Measurements from ENCODE around the gene KAT2A.
A peak's percentile ranks its signal among the peaks of the same experiment; 100 is the strongest.

Gene KAT2A

DNA sequence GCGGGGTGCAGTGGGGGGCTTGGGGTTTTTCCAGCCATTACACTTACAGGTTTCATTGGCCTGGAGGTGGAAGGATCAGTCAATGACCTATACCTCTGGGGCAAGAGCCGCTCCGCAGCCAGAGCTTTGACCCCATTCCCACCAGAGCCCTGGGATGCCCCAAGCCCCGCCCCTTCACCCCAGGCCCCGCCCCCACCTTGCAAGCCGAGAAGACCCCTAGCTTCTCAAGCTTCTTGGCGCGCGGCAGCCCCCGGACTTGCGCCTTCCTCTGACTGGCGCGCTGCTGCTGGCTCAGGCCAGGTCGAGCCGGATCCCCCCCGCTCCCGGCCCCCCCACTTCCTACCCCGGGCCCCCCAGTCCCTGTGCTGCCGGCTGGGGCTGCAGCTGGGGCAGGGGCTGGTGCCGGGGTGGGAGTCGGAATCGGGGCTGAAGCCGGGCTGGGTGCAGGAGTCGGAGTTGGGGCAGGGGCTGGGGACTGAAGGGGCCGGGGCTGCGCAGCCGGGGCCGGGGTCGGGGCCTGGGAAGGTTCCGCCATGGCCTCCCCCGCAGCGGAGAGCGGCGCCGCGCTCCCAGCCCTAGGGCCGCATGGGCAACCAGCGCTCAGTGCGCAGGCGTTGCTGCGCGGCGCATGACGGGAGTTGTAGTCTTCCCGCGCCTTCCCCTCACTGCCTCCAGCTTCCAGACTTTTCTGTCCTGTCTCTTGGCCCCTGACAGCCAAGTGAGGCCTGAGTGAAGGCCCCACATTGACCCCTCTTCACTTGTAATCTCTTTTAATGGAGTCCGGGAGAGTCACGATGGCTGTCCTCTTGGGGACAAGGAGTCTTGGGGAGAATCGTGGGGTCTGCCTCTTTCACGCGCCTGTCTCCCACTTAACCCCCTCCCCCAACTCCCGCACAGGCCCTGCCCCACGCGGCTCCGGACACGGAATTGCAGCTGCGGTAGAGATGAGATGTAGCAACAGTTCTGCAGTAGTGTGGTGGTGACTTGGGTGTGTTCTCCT, at the start of gene KAT2A:
TSS of gene KAT2A (minus strand) at position 598 of the 1,000 bp plus-strand sequence. CDS start at position 535, 63 bp downstream.
- peak; percentile 83 for DNase-seq (ENCODE audit: low read depth, low spot score)
- peaks cover 3% of the 10 kb centered on the region; the same call in 1 of the 2 replicates for H3K36me3 ChIP-seq (ENCODE audit: control insufficient read depth, insufficient read depth, low read length)
- H3K27ac ChIP-seq (ENCODE audit: low read length): no peak within 1 kb of the TSS
- H3K4me3 ChIP-seq (ENCODE audit: low read length): peak within 1 kb of the TSS; percentile 63; the same call in 1 of the 2 replicates
- H3K9me3 ChIP-seq (ENCODE audit: control insufficient read depth, insufficient read depth, low read length): no peaks in the 10 kb centered on the region
- H3K4me1 ChIP-seq (ENCODE audit: control insufficient read depth, insufficient read depth, low read length): peaks cover 2% of the 10 kb centered on the region; the same call in 1 of the 2 replicates
- H3K27me3 ChIP-seq (ENCODE audit: control insufficient read depth, insufficient read depth, low read length): no peaks in the 10 kb centered on the region
- WGBS (ENCODE audit: insufficient coverage, insufficient read length): no CpG with 5 or more reads among the region's 57 CpGs

DNA sequence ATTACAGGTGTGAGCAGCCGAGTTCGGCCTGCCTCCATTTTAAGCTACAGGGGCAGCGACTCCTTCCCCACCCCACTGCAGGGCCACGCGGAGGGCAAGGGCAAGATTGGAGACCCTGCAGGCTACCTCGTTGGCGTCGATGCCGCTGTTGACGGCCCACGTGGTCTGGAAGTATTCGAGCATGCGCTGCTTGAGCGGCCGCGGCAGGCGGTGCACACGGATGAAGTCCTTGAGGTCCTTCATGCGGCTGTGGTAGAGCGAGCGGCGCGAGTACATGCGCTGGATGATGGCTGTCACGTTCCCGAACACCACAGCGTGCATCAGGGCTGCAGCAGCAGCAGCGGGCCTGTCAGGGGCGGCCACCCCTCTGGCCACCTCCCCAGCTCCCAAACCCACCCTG, 48.2 kb upstream of the KAT2A start:
- no peaks in the 10 kb centered on the region for H3K36me3 ChIP-seq (ENCODE audit: control insufficient read depth, insufficient read depth, low read length)
- H3K4me1 ChIP-seq (ENCODE audit: control insufficient read depth, insufficient read depth, low read length): no peaks in the 10 kb centered on the region
- no peaks in the 10 kb centered on the region for H3K9me3 ChIP-seq (ENCODE audit: control insufficient read depth, insufficient read depth, low read length)
- no peak overlapping the region for H3K27ac ChIP-seq (ENCODE audit: low read length)
- WGBS (ENCODE audit: insufficient coverage, insufficient read length): no CpG with 5 or more reads among the region's 29 CpGs
- no peak for DNase-seq (ENCODE audit: low read depth, low spot score)
- H3K4me3 ChIP-seq (ENCODE audit: low read length): no peak overlapping the region
- H3K27me3 ChIP-seq (ENCODE audit: control insufficient read depth, insufficient read depth, low read length): no peaks in the 10 kb centered on the region

DNA sequence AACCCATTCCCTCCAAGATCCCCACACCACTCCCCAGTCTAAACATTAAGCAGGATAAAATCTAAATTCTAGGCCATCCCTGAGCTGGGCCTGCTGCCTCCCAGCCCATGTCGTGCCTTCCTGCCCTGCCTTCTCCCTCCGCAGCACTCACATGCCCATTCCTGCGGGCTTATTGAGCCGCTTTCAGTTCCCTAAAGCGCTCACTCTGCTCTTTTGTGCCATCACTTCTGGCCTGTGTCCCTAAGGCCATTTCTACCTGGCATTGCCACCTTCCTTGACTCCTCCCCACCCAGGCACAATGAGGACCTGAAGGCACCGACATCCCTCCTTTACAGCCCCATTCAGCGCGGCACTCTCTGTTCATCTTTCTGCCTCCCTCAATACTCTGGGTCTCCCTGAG, 46.6 kb upstream of the KAT2A start:
- no peak for DNase-seq (ENCODE audit: low read depth, low spot score)
- Histone ChIP-seq H3K4me1 (ENCODE audit: control insufficient read depth, insufficient read depth, low read length) (peaks cover 1% of the 10 kb centered on the region; the same call in 1 of the 2 replicates), H3K27me3 (ENCODE audit: control insufficient read depth, insufficient read depth, low read length) (no peaks in the 10 kb centered on the region), H3K36me3 (ENCODE audit: control insufficient read depth, insufficient read depth, low read length) (no peaks in the 10 kb centered on the region), H3K9me3 (ENCODE audit: control insufficient read depth, insufficient read depth, low read length) (no peaks in the 10 kb centered on the region), H3K27ac (ENCODE audit: low read length) (no peak overlapping the region), H3K4me3 (ENCODE audit: low read length) (no peak overlapping the region)
- no CpG with 5 or more reads among the region's 8 CpGs for WGBS (ENCODE audit: insufficient coverage, insufficient read length)

DNA sequence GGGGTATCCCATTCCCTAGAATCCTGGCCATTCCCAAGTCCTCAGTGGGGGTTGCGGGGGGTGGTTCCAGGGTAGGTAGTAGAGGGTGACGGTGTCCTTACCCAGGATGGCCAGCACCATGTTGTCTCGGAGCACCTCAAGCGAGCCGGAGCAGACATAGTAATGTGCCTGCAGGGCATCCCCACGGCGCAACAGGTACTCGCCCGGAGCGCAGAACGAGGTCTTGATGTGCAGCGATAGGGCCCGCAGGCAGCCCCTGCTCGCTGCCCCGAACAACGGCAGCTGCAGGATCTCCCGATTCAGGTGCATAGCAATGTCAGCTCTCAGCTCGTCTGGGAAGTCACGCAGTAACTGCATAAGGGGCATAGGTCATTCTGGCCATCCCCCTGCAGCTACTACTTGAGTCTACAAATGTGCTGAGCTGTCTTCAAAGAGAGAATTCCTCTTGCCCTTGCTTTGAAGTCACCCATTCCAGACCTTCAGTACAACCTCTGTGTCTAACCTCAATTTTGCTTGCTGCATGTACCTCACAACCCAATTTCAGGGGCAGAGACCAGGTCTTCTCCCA, 45.1 kb upstream of the KAT2A start:
- WGBS (ENCODE audit: insufficient coverage, insufficient read length): no CpG with 5 or more reads among the region's 19 CpGs

DNA sequence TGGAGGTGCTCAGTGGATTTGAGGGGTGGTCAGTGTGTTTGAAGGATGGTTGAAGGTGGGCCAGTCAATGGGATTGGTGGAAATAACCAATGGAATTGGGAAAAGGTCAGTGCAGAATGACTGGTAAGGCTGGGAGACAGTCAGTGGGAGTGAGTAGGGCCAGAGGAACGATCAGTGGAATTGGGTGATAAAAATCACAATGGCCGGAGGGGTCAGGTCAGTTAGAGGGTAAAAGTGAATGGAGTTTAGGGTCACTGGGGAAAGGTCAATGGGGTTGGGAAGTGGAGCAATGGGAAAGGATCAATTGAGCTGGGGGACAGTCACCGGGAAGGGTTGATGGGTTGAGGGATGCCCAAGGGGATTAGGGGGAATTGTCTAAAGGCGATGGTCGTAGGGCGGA, 44.6 kb upstream of the KAT2A start:
- Histone ChIP-seq H3K27me3 (ENCODE audit: control insufficient read depth, insufficient read depth, low read length) (no peaks in the 10 kb centered on the region), H3K4me3 (ENCODE audit: low read length) (no peak overlapping the region), H3K9me3 (ENCODE audit: control insufficient read depth, insufficient read depth, low read length) (no peaks in the 10 kb centered on the region), H3K36me3 (ENCODE audit: control insufficient read depth, insufficient read depth, low read length) (no peaks in the 10 kb centered on the region), H3K27ac (ENCODE audit: low read length) (no peak overlapping the region), H3K4me1 (ENCODE audit: control insufficient read depth, insufficient read depth, low read length) (peaks cover 1% of the 10 kb centered on the region; the same call in 1 of the 2 replicates)
- no CpG with 5 or more reads among the region's 6 CpGs for WGBS (ENCODE audit: insufficient coverage, insufficient read length)
- no peak for DNase-seq (ENCODE audit: low read depth, low spot score)

More for the DNA sequence above, 45.1 kb upstream of the KAT2A start:
- no peak for DNase-seq (ENCODE audit: low read depth, low spot score)
- H3K36me3 ChIP-seq (ENCODE audit: control insufficient read depth, insufficient read depth, low read length): no peaks in the 10 kb centered on the region
- no peak overlapping the region for H3K4me3 ChIP-seq (ENCODE audit: low read length)
- no peaks in the 10 kb centered on the region for H3K9me3 ChIP-seq (ENCODE audit: control insufficient read depth, insufficient read depth, low read length)
- H3K27me3 ChIP-seq (ENCODE audit: control insufficient read depth, insufficient read depth, low read length): no peaks in the 10 kb centered on the region
- H3K4me1 ChIP-seq (ENCODE audit: control insufficient read depth, insufficient read depth, low read length): peaks cover 1% of the 10 kb centered on the region; the same call in 1 of the 2 replicates
- no peak overlapping the region for H3K27ac ChIP-seq (ENCODE audit: low read length)

DNA sequence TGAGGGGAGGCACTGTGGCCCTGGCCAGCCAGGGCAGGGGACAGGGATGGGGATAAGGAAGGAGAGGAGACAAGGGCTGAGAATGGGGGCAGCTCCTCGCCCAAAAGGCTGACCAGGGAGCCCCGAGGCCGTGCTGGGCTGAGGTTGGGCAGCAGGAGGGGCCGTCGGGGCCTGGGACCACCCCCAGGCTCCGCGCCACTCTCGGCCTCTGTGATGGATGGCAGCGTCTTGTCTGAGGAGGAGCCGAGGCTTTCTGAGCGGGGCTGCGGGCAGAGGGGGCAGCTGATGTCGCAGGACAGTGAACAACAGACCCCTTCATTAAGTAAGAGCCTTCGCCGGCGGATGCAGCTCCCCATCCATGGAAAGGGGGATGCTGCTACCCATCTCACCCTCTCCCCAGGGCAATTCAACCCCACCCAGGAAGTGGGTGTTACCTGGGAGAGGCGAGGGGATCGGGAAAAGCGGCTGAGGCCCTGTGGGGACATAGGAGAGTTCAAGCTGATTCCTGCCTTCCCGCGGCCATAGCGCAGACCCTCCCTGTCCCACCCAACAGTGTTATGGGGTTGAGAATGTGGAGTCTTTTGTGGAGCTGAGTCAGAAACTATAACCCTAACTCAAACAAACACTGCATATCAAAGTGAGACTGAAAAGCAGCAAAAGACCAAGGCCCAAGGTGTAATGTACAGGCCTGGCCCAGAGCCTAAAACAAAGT, 42.7 kb upstream of the KAT2A start:
- no peaks in the 10 kb centered on the region for H3K9me3 ChIP-seq (ENCODE audit: control insufficient read depth, insufficient read depth, low read length)
- DNase-seq (ENCODE audit: low read depth, low spot score): no peak
- no peaks in the 10 kb centered on the region for H3K36me3 ChIP-seq (ENCODE audit: control insufficient read depth, insufficient read depth, low read length)
- H3K27ac ChIP-seq (ENCODE audit: low read length): no peak overlapping the region
- peaks cover 1% of the 10 kb centered on the region; the same call in 1 of the 2 replicates for H3K4me1 ChIP-seq (ENCODE audit: control insufficient read depth, insufficient read depth, low read length)
- WGBS (ENCODE audit: insufficient coverage, insufficient read length): no CpG with 5 or more reads among the region's 22 CpGs
- H3K4me3 ChIP-seq (ENCODE audit: low read length): no peak overlapping the region
- H3K27me3 ChIP-seq (ENCODE audit: control insufficient read depth, insufficient read depth, low read length): no peaks in the 10 kb centered on the region

DNA sequence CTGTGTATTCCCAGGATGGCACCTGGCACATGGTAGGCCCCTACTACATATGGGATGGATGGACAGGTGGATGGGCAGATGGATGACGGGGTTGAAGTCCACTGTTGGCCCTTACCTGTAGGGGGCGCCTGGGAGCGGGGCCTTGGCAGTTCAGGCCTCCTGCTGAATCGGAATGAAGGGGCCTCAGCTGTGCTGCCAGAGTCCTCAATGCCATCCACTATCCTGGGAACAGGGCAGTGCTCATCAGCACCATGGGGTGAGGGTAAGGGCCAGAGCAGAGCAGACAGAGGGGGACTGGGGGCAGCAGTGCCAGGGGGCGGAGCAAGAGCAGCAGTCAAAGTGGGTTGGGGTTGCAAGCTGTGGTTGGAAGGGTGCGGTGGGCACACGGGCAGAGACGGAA, 41.9 kb upstream of the KAT2A start:
- no peak for DNase-seq (ENCODE audit: low read depth, low spot score)

DNA sequence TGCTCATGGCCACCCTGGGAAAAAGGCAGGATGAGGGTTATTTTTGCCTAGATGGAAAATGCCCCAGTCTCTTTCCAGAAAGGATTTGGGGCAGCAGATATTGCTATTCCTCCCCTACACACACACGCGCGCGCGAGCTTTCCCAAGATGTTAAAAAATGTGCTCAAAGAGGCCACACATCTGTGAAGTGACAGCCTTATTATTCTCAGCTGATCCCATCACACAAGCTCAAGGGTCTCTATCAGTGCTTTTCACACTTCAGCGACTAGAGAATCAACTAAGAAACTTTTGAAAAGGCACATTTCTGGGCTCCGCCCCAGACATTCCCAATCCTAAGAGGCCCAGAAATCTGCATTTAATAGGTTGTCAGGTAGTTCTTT, 39.4 kb upstream of the KAT2A start:
- Histone ChIP-seq H3K27ac (ENCODE audit: low read length) (no peak overlapping the region), H3K27me3 (ENCODE audit: control insufficient read depth, insufficient read depth, low read length) (no peaks in the 10 kb centered on the region), H3K4me1 (ENCODE audit: control insufficient read depth, insufficient read depth, low read length) (peaks cover 6% of the 10 kb centered on the region), H3K4me3 (ENCODE audit: low read length) (no peak overlapping the region), H3K36me3 (ENCODE audit: control insufficient read depth, insufficient read depth, low read length) (no peaks in the 10 kb centered on the region), H3K9me3 (ENCODE audit: control insufficient read depth, insufficient read depth, low read length) (no peaks in the 10 kb centered on the region)
- no CpG with 5 or more reads among the region's 7 CpGs for WGBS (ENCODE audit: insufficient coverage, insufficient read length)
- DNase-seq (ENCODE audit: low read depth, low spot score): no peak

More for the DNA sequence above, 41.9 kb upstream of the KAT2A start:
- Histone ChIP-seq H3K36me3 (ENCODE audit: control insufficient read depth, insufficient read depth, low read length) (no peaks in the 10 kb centered on the region), H3K4me3 (ENCODE audit: low read length) (no peak overlapping the region), H3K9me3 (ENCODE audit: control insufficient read depth, insufficient read depth, low read length) (no peaks in the 10 kb centered on the region), H3K4me1 (ENCODE audit: control insufficient read depth, insufficient read depth, low read length) (peaks cover 1% of the 10 kb centered on the region; the same call in 1 of the 2 replicates), H3K27ac (ENCODE audit: low read length) (no peak overlapping the region), H3K27me3 (ENCODE audit: control insufficient read depth, insufficient read depth, low read length) (no peaks in the 10 kb centered on the region)
- WGBS (ENCODE audit: insufficient coverage, insufficient read length): no CpG with 5 or more reads among the region's 8 CpGs

DNA sequence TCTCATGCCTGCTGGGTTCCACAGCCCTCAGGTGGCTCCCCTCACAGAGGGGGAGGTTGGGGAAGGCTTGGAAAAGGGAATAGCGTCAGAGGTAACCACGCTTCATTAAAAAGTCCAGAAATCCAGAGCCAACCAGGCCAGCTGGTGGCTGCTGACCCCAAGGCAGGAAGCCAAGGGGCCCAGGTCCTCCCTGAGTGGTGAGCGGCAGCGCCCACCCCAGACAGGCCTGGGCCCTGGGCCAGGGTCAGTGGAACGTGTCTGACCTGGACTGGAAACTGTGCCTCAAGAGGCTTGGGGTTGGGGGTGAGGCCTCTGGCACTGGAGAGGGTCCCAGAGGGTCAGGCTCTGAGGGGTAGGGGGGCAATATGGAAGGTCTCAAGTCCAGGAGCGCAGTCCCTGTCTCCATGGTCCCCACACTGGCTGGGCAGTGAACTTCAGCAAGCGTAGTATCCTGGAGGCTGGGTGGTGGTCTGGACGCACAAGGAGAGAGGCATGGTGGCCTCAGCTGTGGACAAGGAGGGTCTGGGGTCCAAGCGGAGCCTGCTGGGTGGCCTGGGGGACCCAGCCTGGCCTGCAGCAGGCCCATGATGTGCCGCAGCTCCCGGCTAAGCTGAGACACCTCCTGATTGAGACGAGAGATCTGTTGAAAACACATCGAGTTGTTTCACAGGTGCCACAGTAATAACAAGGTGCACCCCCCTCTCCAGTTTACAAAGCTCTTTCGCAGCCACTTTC, 38.8 kb upstream of the KAT2A start:
- H3K9me3 ChIP-seq (ENCODE audit: control insufficient read depth, insufficient read depth, low read length): no peaks in the 10 kb centered on the region
- no peak for DNase-seq (ENCODE audit: low read depth, low spot score)
- WGBS (ENCODE audit: insufficient coverage, insufficient read length): no CpG with 5 or more reads among the region's 14 CpGs

More for the DNA sequence above, 38.8 kb upstream of the KAT2A start:
- H3K27ac ChIP-seq (ENCODE audit: low read length): no peak overlapping the region
- no peaks in the 10 kb centered on the region for H3K36me3 ChIP-seq (ENCODE audit: control insufficient read depth, insufficient read depth, low read length)
- H3K27me3 ChIP-seq (ENCODE audit: control insufficient read depth, insufficient read depth, low read length): no peaks in the 10 kb centered on the region
- H3K4me3 ChIP-seq (ENCODE audit: low read length): no peak overlapping the region
- peaks cover 6% of the 10 kb centered on the region for H3K4me1 ChIP-seq (ENCODE audit: control insufficient read depth, insufficient read depth, low read length)
